K562 (cell line): ENCODE measurements around the gene AP3M1. TPM values are rescaled to one million over a fixed set of nuclear protein-coding genes. Genes with fewer than 3 reads are reported as not detected.

Experiments
- HMG20A ChIP-seq: fragments of 450-650 bp; formaldehyde crosslinking; conservative IDR thresholded peaks from 2 replicates; pipeline ENCODE4 v1.4.0; 2020; ENCODE audit warnings: mild to moderate bottlenecking, mixed read lengths
- MBD2 ChIP-seq: sonication (generic); IDR thresholded peaks from 2 replicates; pipeline ENCODE4 v1.6.1; 2016; ENCODE audit warnings: low read depth, borderline replicate concordance
- MEF2A ChIP-seq: IDR thresholded peaks from 2 replicates; pipeline ENCODE4 v1.6.1; 2011; ENCODE audit warnings: low read depth, mild to moderate bottlenecking, low read length, moderate library complexity; ENCODE audit not compliant: control insufficient read depth
- MLLT1 ChIP-seq, 2 experiments: fragments of 450-650 bp; IDR thresholded peaks; 2 replicates each; pipeline ENCODE4 v1.6.1; 2016
- NCOA4 ChIP-seq: fragments of 450-650 bp; IDR thresholded peaks from 2 replicates; pipeline ENCODE4 v1.6.1; 2018; ENCODE audit warnings: mild to moderate bottlenecking; ENCODE audit not compliant: partially characterized antibody
- PCBP2 ChIP-seq: fragments of 200-400 bp; formaldehyde crosslinking; IDR thresholded peaks from 2 replicates; pipeline ENCODE4 v1.6.1; 2018; ENCODE audit warnings: low read length, low read depth, mild to moderate bottlenecking, moderate library complexity; ENCODE audit not compliant: poor library complexity, severe bottlenecking
- RAD21 ChIP-seq, 2 experiments: fragments of 250-450 bp in 1 of 2; fragments of 450-650 bp in 1 of 2; sonication (Bioruptor Pico) in 1 of 2; formaldehyde crosslinking in 1 of 2; IDR thresholded peaks in 1 of 2; conservative IDR thresholded peaks in 1 of 2; 2 replicates each; pipeline versions ENCODE4 v1.4.0 to v1.8.0; 2020 to 2022; ENCODE audit warnings: mild to moderate bottlenecking in 2 of 2, moderate library complexity in 1 of 2
- RERE ChIP-seq: sonication (generic); formaldehyde crosslinking; IDR thresholded peaks from 2 replicates; pipeline ENCODE4 v1.8.0; 2023; ENCODE audit warnings: missing genetic modification reagents, mild to moderate bottlenecking, borderline replicate concordance
- ZBTB40 ChIP-seq, 2 experiments: fragments of 450-650 bp in 1 of 2; sonication (generic) in 1 of 2; formaldehyde crosslinking in 1 of 2; IDR thresholded peaks; 2 replicates each; pipeline versions ENCODE4 v1.7.1 to v1.9.0; 2016 to 2022; ENCODE audit warnings: inconsistent platforms in 1 of 2, mild to moderate bottlenecking in 1 of 2, missing genetic modification reagents in 1 of 2
- polyA plus RNA-seq, 8 experiments: library from polyadenylated mRNA; depleted of rRNA in 4 of 8; stranded (reverse) in 5 of 8; unstranded in 3 of 8; fragments of >200 nt; fragmentation: Nextera tagmentation in 2 of 8; fragmentation: Illumina TruSeq in 1 of 8; extraction: Ambion mirVana in 2 of 8; extraction: Trizol in 1 of 8; gene quantifications; 2 replicates each; pipeline versions ENCODE4 v1.2.1 to v1.2.3, GENCODE V29; 2011 to 2014; ENCODE audit warnings: inconsistent platforms in 1 of 8, missing spikeins in 1 of 8
- total RNA-seq, 7 experiments: library from RNA; depleted of rRNA in 6 of 7; stranded (reverse); fragments of >200 nt in 6 of 7; fragmentation: Illumina TruSeq in 2 of 7; extraction: Trizol in 2 of 7; gene quantifications; 2 replicates each; pipeline versions ENCODE4 v1.2.1 to v1.2.3, GENCODE V29; 2011 to 2021; ENCODE audit warnings: low replicate concordance in 1 of 7

AP3M1 gene
- total and polyA plus RNA-seq, 9 of the 15 experiments (the other 6 are each of a cell fraction or from before 2014, with no cell fraction given), result 44.3 to 135 (median 67.6) TPM

- TF ChIP-seq RERE (CRISPR knock-in tag) (no peak), RAD21 (CRISPR knock-in tag; conservative IDR thresholded peaks at IDR 0.05 in 1 of 2, IDR thresholded peaks at IDR 0.05 in 1 of 2) (peak; percentile 11 to 18; a peak in 2 of 4 replicates), MBD2 (peak; percentile 59; the same call in 1 of the 2 replicates), NCOA4 (no peak), MEF2A (no peak), MLLT1 (IDR thresholded peaks at IDR 0.05) (peak in 1 of 2 experiments; percentile 52; a peak in 2 of 4 replicates), ZBTB40 (IDR thresholded peaks at IDR 0.05) (peak; percentile 47), ZBTB40 (CRISPR knock-in tag; IDR thresholded peaks at IDR 0.05) (no peak), PCBP2 (no peak), HMG20A (CRISPR knock-in tag) (no peak)
Observed at GRCh38 chr10:74150204-74150989, at the start of gene AP3M1 (continued).
